Activated T-cell treated with anti-CD3 and anti-CD28 coated beads, Interleukin-2, amount 50 U/mL, for 72 hours (primary cell): ENCODE data around the gene CCNY. TPM values are rescaled to one million over a fixed set of nuclear protein-coding genes. Genes with fewer than 3 reads are reported as not detected.

Experiments used
- ATAC-seq, 2 donors: fragments of 150-1000 bp; cut with Tn5 transposase; replicated peaks in 1 of 2; 2 replicates each; pipeline ENCODE4 v1.10.0; 2021; ENCODE audit warnings: moderate library complexity in 2 of 2, mild to moderate bottlenecking in 1 of 2
- DNase-seq, 2 donors: peaks; one replicate each; pipeline ENCODE4 v3.0.0; 2021 to 2022; ENCODE audit warnings: mixed read lengths in 1 of 2
- H3K27ac Mint-ChIP-seq: one replicate; pipeline ENCODE4 v1.8.0; 2022; ENCODE audit warnings: mild to moderate bottlenecking, moderate library complexity, mixed read lengths
- H3K27me3 Mint-ChIP-seq: one replicate; pipeline ENCODE4 v1.8.0; 2022; ENCODE audit warnings: low read depth, mixed read lengths
- H3K36me3 Mint-ChIP-seq, 2 donors: one replicate each; pipeline ENCODE4 v1.8.0; 2022; ENCODE audit warnings: mixed read lengths in 2 of 2, mild to moderate bottlenecking in 1 of 2; ENCODE audit not compliant: insufficient read depth in 2 of 2
- H3K4me1 Mint-ChIP-seq: one replicate; pipeline ENCODE4 v1.8.0; 2022; ENCODE audit warnings: low read depth, mixed read lengths
- H3K4me3 Mint-ChIP-seq, 2 donors: one replicate each; pipeline ENCODE4 v1.8.0; 2022; ENCODE audit warnings: mild to moderate bottlenecking in 2 of 2, mixed read lengths in 2 of 2, moderate library complexity in 2 of 2
- H3K9me3 Mint-ChIP-seq, 2 donors: one replicate each; pipeline ENCODE4 v1.8.0; 2022; ENCODE audit warnings: mixed read lengths in 2 of 2
- total RNA-seq, 2 donors: library from RNA; stranded (reverse); gene quantifications; one replicate each; pipeline ENCODE4 v1.2.3, GENCODE V29; 2022

CCNY gene
- total RNA-seq, 2 donors from 2014 or later, result 54.1 to 78.6 TPM

DNA sequence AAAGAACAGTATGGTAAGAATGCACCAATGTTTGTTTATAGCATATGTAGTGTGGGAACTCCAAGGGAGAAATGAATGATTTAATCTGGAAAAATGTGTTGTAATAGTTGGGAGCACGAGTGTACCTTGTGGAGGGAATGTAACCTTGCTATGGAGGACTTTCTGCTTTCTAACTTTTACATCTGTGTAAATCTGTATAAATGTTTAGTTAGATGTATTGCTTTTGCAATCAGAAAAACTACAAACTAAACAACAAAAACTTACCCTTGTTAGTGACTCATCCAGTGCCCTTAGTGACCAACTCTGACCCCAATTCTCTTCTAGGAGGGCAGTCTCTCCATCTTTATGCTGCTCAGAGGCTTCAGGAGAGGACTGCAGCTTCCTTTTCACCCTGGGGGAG is 89.3 kb downstream of the CCNY start:
- Mint-ChIP-seq H3K36me3 (peaks cover 0 to 2% of the 10 kb centered on the region in 2 donors), H3K9me3 (no peaks in the 10 kb centered on the region), H3K4me1 (peaks cover 30% of the 10 kb centered on the region), H3K27me3 (no peaks in the 10 kb centered on the region), H3K4me3 (no peak overlapping the region), H3K27ac (no peak overlapping the region)
- DNase-seq (no peak), ATAC-seq (no peak)

- Mint-ChIP-seq H3K4me3 (no peak overlapping the region), H3K9me3 (no peaks in the 10 kb centered on the region), H3K27ac (no peak overlapping the region), H3K36me3 (peaks cover 3 to 4% of the 10 kb centered on the region in 2 donors), H3K4me1 (peaks cover 29% of the 10 kb centered on the region), H3K27me3 (no peaks in the 10 kb centered on the region)
- no peak for ATAC-seq
- no peak for DNase-seq
Observed at GRCh38 chr10:35426657-35427056, 90.3 kb downstream of the CCNY start.

- peaks cover 35% of the 10 kb centered on the region for H3K4me1 Mint-ChIP-seq
- H3K9me3 Mint-ChIP-seq, result no peaks in the 10 kb centered on the region
- H3K4me3 Mint-ChIP-seq, result no peak overlapping the region
- peaks cover 3 to 4% of the 10 kb centered on the region in 2 donors for H3K36me3 Mint-ChIP-seq
- no peak for DNase-seq
- ATAC-seq, result no peak
- H3K27me3 Mint-ChIP-seq, result no peaks in the 10 kb centered on the region
- no peak overlapping the region for H3K27ac Mint-ChIP-seq
Observed at GRCh38 chr10:35427543-35427942, 91.2 kb downstream of the CCNY start.

DNA sequence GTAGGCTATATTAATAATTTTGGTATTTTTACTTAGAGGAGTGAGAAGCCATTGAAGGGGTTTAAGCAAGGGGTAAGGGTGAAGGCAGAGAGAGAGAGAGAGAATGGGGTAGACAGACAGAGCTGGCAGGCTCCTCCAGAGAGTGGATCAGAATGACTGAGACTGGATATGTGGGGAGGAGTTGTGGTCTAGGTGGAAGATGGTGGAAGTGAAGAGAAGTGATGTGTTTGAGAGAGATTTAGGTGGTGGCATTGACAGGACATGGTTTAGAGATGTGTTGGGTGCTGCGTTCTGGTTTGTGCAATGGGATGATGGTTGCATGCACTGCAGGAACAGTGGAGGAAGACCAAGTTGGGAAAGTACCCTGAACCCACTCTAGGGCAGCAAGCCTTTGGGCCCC is 92.2 kb downstream of the CCNY start:
- ATAC-seq (peak; percentile 65 to 66), DNase-seq (no peak)
- Mint-ChIP-seq H3K27me3 (no peaks in the 10 kb centered on the region), H3K4me3 (no peak overlapping the region), H3K9me3 (no peaks in the 10 kb centered on the region), H3K27ac (no peak overlapping the region), H3K36me3 (peaks cover 3 to 4% of the 10 kb centered on the region in 2 donors), H3K4me1 (peaks cover 45% of the 10 kb centered on the region)

DNA sequence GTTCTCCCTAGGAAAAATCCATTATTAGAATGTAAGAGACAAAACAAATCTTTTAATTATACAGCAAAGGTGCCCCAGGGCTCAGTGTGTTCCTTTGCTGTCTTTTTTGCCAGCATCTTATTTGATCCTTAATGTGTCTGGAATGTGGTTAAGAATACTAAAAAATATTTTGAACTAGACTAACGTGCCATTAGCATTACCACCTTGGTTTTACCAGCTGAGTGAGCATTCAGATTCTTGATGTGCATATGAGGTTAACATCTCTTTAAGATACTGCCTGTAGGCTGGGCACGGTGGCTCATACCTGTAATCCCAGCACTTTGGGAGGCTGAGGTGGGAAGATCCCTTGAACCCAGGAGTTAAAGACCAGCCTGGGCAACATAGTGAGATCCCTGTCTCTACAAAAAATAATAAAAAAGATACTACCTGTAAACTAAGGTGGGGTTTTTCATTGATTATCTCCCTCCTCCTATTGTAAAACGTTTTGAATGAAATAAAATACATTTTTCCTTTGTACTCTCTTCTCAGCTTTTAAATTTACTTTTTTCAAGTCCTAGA is 96.6 kb downstream of the CCNY start:
- no peaks in the 10 kb centered on the region for H3K27me3 Mint-ChIP-seq
- H3K4me3 Mint-ChIP-seq, result no peak overlapping the region
- no peak for ATAC-seq
- peaks cover 11 to 19% of the 10 kb centered on the region in 2 donors for H3K36me3 Mint-ChIP-seq
- DNase-seq, result no peak
- peaks cover 64% of the 10 kb centered on the region for H3K4me1 Mint-ChIP-seq
- no peak overlapping the region for H3K27ac Mint-ChIP-seq
- peaks cover 6% of the 10 kb centered on the region in 2 donors for H3K9me3 Mint-ChIP-seq

DNA sequence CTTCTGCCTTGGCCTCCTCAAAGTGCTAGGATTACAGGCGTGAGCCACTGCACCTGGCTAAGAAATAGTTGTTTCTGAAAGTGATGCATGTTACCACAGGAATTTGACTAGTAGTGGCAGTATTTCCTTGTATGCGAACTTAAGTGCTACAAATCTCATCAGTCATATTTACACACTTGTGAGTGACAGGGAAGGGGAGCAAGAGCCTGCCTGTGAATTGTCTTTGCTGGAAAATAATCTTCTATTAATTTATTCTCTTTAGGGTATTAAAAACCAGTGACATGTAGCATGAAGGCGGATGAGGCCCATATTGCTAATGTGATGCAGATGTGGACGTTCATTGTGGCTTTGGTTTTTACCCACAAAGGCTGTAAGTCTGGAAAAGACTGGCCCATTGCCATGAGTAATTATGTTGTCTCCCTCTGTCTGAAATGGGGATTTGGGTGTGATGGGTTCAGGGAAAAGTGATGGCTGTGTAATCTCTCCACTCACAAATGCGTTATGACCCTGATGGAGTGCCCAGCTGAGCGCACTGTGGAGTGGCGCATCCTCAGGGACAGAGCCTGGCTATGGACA is 97.6 kb downstream of the CCNY start:
- DNase-seq (no peak), ATAC-seq (peak; percentile 59 to 65)
- no peaks in the 10 kb centered on the region for H3K27me3 Mint-ChIP-seq
- peaks cover 16 to 25% of the 10 kb centered on the region in 2 donors for H3K36me3 Mint-ChIP-seq
- H3K9me3 Mint-ChIP-seq, result peaks cover 9 to 10% of the 10 kb centered on the region in 2 donors
- peak overlapping the region; percentile 50 for H3K27ac Mint-ChIP-seq
- H3K4me3 Mint-ChIP-seq, result peak overlapping the region; percentile 50 to 61
- H3K4me1 Mint-ChIP-seq, result peaks cover 54% of the 10 kb centered on the region

- H3K36me3 Mint-ChIP-seq, result peaks cover 21 to 31% of the 10 kb centered on the region in 2 donors
- H3K9me3 Mint-ChIP-seq, result peaks cover 15% of the 10 kb centered on the region in 2 donors
- H3K4me3 Mint-ChIP-seq, result peak overlapping the region; percentile 50 to 61
- H3K4me1 Mint-ChIP-seq, result peaks cover 58% of the 10 kb centered on the region
- peak overlapping the region; percentile 50 for H3K27ac Mint-ChIP-seq
- peak; percentile 85 to 88 for ATAC-seq
- no peaks in the 10 kb centered on the region for H3K27me3 Mint-ChIP-seq
- DNase-seq, result no peak
Observed at GRCh38 chr10:35434533-35434932, 98.2 kb downstream of the CCNY start.

DNA sequence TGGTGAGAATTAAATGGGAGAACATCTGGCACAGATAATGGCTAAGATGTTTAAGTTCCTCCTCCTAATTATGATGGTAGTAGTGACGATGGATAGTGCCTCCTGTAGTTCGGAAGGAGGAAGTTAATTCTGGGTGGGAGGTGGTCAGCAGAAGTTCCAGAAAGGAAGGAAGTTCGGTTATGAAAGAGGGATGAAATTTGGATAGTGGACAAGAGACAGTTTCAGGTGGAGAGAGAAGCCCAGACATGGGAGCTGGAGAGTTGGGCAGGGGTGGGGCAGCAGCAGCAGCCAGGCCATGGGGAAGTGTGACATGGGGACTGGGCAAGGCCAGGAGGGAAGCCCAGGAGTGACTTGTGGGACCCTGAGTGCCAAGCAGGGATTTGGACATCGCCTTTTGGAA is 99.5 kb downstream of the CCNY start:
- peak overlapping the region in 1 of 2 donors; percentile 37 for H3K4me3 Mint-ChIP-seq
- DNase-seq (no peak), ATAC-seq (no peak)
- peaks cover 70% of the 10 kb centered on the region for H3K4me1 Mint-ChIP-seq
- peaks cover 22 to 35% of the 10 kb centered on the region in 2 donors for H3K36me3 Mint-ChIP-seq
- peaks cover 16 to 18% of the 10 kb centered on the region in 2 donors for H3K9me3 Mint-ChIP-seq
- H3K27me3 Mint-ChIP-seq, result no peaks in the 10 kb centered on the region
- peak overlapping the region; percentile 27 for H3K27ac Mint-ChIP-seq

GRCh38 chr10:35437829-35438228 is 101.5 kb downstream of the CCNY start:
- Mint-ChIP-seq H3K27me3 (no peaks in the 10 kb centered on the region), H3K27ac (no peak overlapping the region), H3K9me3 (peaks cover 21 to 22% of the 10 kb centered on the region in 2 donors), H3K4me1 (peaks cover 76% of the 10 kb centered on the region), H3K4me3 (no peak overlapping the region), H3K36me3 (peaks cover 25 to 40% of the 10 kb centered on the region in 2 donors)
- no peak for DNase-seq
- no peak for ATAC-seq

DNA sequence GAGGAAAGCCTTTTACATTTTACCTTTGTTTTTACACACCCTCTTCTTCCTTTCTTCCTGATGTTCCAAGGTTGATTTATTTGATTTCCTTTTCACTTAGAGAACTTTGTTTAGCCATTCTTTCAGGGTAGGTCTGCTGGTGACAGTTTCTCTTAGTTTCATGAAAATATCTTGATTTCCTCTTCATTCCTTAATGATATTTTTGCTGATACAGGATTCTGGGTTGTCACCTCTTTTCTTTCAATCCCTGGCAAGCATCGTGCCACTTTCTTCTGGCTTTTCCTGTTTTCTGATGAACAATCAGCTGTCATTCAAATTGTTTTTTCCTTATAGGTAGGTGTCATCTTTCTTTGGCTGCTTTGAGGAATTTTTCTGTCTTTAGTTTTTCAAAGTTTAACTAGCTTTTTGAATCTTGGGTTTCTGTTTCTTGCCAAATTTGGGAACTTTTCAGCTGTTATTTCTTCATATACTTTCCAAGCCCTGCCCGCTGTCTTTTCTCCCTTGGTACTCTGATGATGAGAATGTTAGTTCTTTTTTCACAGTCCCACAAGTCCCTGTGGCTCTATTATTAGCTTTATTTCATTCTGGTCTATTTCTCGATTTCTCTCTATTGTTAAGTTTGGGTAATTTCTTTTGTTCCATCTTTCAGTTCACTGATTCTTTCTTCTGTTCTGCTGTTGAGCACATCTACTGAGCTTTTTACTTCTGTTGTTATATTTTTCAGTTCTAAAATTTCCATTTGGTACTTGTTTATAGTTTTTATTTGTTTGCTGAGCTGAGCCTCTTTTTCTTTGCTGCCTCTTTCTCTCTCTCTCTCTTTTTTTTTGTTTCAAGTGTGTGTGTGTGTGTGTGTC is 102.6 kb downstream of the CCNY start:
- Mint-ChIP-seq H3K9me3 (peaks cover 22 to 27% of the 10 kb centered on the region in 2 donors), H3K27ac (no peak overlapping the region)

DNA sequence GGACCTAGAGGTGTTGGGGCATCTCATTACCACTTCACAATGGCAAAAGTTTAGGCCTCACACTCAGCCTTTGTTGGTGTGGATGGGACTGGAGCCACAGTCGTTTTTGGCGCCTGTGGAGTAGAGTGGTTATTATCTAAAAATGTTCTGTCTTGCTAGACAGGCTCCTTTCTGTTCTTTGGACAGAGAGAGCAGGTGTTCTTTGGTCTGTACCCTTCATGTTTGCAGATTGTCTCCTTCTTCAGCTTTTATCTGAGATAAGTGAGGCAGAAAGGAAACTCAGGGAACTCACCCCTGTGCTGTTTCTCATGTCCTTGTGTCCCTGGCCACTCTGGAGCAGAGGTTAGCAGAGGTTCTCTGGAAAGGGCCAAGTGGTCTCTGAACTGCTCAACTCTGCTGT is 103.7 kb downstream of the CCNY start:
- Mint-ChIP-seq H3K4me3 (no peak overlapping the region), H3K36me3 (peaks cover 35 to 55% of the 10 kb centered on the region in 2 donors), H3K27me3 (no peaks in the 10 kb centered on the region), H3K9me3 (peaks cover 28 to 31% of the 10 kb centered on the region in 2 donors), H3K4me1 (peaks cover 63% of the 10 kb centered on the region), H3K27ac (no peak overlapping the region)
- ATAC-seq (no peak), DNase-seq (no peak)

More for the DNA sequence above, 102.6 kb downstream of the CCNY start:
- Mint-ChIP-seq H3K27me3 (no peaks in the 10 kb centered on the region), H3K4me3 (no peak overlapping the region), H3K4me1 (peaks cover 67% of the 10 kb centered on the region), H3K36me3 (peaks cover 30 to 48% of the 10 kb centered on the region in 2 donors)
- DNase-seq, result no peak
- ATAC-seq, result no peak

DNA sequence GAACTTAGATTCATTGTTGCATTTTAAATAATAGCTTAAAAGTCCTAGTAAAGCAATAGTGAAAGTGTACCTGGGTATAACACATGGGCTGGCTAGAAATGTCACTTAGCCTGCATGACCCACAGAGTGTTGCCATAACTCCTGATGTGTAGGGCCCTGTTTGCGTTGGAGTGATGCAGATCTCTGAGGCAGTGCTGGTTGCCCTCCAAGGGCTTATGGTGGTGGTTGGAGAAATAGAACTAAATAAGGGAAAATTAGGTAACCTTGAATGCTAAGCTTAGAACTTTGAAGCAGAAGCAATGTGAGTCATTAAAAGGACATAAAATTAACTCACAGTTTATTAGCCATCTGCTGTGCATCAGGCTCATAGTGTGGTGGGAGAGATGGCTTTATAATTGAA is 105.7 kb downstream of the CCNY start:
- ATAC-seq (peak; percentile 65 to 67), DNase-seq (peak in 1 of 2 donors; percentile 38)
- peak overlapping the region; percentile 59 to 69 for H3K4me3 Mint-ChIP-seq
- H3K27ac Mint-ChIP-seq, result peak overlapping the region; percentile 93
- H3K4me1 Mint-ChIP-seq, result peaks cover 66% of the 10 kb centered on the region
- no peaks in the 10 kb centered on the region for H3K27me3 Mint-ChIP-seq
- H3K36me3 Mint-ChIP-seq, result peaks cover 30 to 50% of the 10 kb centered on the region in 2 donors
- H3K9me3 Mint-ChIP-seq, result peaks cover 29% of the 10 kb centered on the region in 2 donors

DNA sequence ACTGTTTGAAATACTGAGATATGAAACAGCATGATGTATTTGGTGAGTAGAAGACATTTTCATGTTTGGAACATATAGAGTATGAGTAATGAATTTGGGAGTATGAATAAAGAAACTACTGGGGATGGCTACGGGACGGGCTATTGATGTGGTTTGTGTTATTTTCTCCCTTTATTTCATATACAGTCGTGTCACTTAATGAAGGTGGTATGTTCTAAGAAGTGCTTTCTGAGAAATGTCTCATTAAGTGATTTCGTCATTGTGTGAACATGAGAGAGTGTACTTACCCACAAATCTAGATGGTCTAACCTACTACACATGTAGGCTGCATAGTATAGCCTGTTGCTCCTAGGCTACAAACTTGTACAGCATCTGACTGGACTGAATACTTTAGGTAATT is 106.3 kb downstream of the CCNY start:
- Mint-ChIP-seq H3K9me3 (peaks cover 29% of the 10 kb centered on the region in 2 donors), H3K4me3 (peak overlapping the region; percentile 59 to 69), H3K27ac (peak overlapping the region; percentile 93), H3K27me3 (no peaks in the 10 kb centered on the region), H3K36me3 (peaks cover 30 to 50% of the 10 kb centered on the region in 2 donors), H3K4me1 (peaks cover 71% of the 10 kb centered on the region)
- DNase-seq (peak; percentile 29 to 51), ATAC-seq (peak; percentile 88 to 90)
